Right atrium auricular region (tissue), 2 donors: ENCODE measurements around the gene FKBP7. TPM values are rescaled to one million over a fixed set of nuclear protein-coding genes. Genes with fewer than 3 reads are reported as not detected.

Source experiments
- DNase-seq: peaks from one replicate; pipeline ENCODE4 v3.0.0-alpha.2; 2019; ENCODE audit warnings: low spot score
- H3K27ac ChIP-seq, 2 donors: fragments of 200-600 bp; sonication (generic); 1 replicate in 1 of 2; 2 replicates in 1 of 2; pipeline ENCODE4 v1.5.1; 2016 to 2019
- H3K27me3 ChIP-seq, 2 donors: fragments of 200-600 bp; sonication (generic); one replicate each; pipeline versions ENCODE4 v1.5.1 to v1.6.0; 2017 to 2019
- H3K36me3 ChIP-seq: fragments of 200-600 bp; sonication (generic); one replicate; pipeline ENCODE4 v1.5.1; 2016
- H3K4me1 ChIP-seq, 2 donors: fragments of 200-600 bp; sonication (generic); one replicate each; pipeline versions ENCODE4 v1.5.1 to v1.6.0; 2017 to 2019
- H3K4me3 ChIP-seq, 2 donors: fragments of 200-600 bp; sonication (generic); 1 replicate in 1 of 2; 2 replicates in 1 of 2; pipeline ENCODE4 v1.5.1; 2017 to 2019; ENCODE audit warnings: mild to moderate bottlenecking in 1 of 2, moderate library complexity in 1 of 2
- H3K9me3 ChIP-seq, 2 donors: fragments of 200-600 bp; sonication (generic); one replicate each; pipeline ENCODE4 v1.5.1; 2019
- total RNA-seq, 2 donors: library from RNA; depleted of rRNA; stranded (reverse); fragments of >200 nt; gene quantifications; one replicate each; pipeline ENCODE4 v1.1.0, GENCODE V29; 2016
- TF ChIP-seq, protein P1 (sequence below), 2 donors: fragments of 200-600 bp; sonication (generic); IDR thresholded peaks; one replicate each; pipeline ENCODE4 v1.5.1; 2019; ENCODE audit warnings: antibody characterized with exemption in 2 of 2

Gene FKBP7
- total RNA-seq, 2 donors from 2014 or later = 10.8 to 13.4 TPM

DNA sequence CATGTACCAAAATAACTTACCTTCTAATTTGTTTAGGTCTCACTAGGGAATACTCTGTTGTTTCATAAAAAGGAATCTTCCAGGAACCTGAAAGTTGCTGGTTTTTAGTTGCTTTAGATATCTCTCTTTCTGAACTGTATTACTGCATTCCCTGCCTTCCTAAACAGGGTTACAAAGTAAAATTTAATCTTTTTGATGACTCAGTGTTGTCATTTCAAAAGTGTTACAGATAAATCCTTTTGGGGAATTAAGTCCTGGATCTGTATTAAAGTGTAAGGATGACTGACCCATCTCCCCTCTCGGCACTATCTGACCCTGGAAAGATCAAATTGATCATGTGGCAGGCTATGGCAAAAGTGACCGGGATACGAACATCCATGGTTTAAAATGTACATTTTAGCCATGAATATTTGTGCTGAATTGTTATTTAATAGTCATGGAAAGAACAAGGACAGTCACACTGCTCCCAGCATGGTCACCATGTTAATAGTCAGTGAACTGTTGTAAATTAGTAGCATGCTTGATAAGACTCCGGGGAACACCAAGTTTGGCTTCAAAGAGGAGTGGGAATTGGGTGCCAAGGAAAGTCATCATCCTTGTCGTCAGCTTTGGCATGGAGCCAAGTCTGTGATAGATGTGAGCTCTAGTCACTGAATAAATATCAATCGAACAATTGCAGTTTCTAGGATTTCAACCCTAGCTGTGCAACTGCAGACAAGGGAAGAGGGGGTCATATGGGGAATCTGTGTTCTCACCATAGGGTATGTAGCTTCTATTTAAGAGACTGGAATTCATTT lies 6.0 kb upstream of the FKBP7 start:
- peaks cover 15% of the 10 kb centered on the region for H3K36me3 ChIP-seq
- H3K27ac ChIP-seq = peak overlapping the region; percentile 58 to 75
- peak; percentile 69 for DNase-seq
- no peaks in the 10 kb centered on the region for H3K9me3 ChIP-seq
- no peaks in the 10 kb centered on the region for H3K27me3 ChIP-seq
- TF ChIP-seq, protein P1, sequence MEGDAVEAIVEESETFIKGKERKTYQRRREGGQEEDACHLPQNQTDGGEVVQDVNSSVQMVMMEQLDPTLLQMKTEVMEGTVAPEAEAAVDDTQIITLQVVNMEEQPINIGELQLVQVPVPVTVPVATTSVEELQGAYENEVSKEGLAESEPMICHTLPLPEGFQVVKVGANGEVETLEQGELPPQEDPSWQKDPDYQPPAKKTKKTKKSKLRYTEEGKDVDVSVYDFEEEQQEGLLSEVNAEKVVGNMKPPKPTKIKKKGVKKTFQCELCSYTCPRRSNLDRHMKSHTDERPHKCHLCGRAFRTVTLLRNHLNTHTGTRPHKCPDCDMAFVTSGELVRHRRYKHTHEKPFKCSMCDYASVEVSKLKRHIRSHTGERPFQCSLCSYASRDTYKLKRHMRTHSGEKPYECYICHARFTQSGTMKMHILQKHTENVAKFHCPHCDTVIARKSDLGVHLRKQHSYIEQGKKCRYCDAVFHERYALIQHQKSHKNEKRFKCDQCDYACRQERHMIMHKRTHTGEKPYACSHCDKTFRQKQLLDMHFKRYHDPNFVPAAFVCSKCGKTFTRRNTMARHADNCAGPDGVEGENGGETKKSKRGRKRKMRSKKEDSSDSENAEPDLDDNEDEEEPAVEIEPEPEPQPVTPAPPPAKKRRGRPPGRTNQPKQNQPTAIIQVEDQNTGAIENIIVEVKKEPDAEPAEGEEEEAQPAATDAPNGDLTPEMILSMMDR (IDR thresholded peaks at IDR 0.05) = no peak
- H3K4me1 ChIP-seq = peaks cover 0 to 40% of the 10 kb centered on the region in 2 donors
- H3K4me3 ChIP-seq = no peak overlapping the region

GRCh38 chr2:178482437-178482836 lies 4.0 kb upstream of the FKBP7 start:
- peaks cover 0 to 50% of the 10 kb centered on the region in 2 donors for H3K4me1 ChIP-seq
- TF ChIP-seq, protein P1 (IDR thresholded peaks at IDR 0.05) = no peak
- H3K9me3 ChIP-seq = no peaks in the 10 kb centered on the region
- no peak for DNase-seq
- no peaks in the 10 kb centered on the region for H3K27me3 ChIP-seq
- H3K36me3 ChIP-seq = peaks cover 3% of the 10 kb centered on the region
- H3K4me3 ChIP-seq = no peak overlapping the region
- H3K27ac ChIP-seq = no peak overlapping the region

DNA sequence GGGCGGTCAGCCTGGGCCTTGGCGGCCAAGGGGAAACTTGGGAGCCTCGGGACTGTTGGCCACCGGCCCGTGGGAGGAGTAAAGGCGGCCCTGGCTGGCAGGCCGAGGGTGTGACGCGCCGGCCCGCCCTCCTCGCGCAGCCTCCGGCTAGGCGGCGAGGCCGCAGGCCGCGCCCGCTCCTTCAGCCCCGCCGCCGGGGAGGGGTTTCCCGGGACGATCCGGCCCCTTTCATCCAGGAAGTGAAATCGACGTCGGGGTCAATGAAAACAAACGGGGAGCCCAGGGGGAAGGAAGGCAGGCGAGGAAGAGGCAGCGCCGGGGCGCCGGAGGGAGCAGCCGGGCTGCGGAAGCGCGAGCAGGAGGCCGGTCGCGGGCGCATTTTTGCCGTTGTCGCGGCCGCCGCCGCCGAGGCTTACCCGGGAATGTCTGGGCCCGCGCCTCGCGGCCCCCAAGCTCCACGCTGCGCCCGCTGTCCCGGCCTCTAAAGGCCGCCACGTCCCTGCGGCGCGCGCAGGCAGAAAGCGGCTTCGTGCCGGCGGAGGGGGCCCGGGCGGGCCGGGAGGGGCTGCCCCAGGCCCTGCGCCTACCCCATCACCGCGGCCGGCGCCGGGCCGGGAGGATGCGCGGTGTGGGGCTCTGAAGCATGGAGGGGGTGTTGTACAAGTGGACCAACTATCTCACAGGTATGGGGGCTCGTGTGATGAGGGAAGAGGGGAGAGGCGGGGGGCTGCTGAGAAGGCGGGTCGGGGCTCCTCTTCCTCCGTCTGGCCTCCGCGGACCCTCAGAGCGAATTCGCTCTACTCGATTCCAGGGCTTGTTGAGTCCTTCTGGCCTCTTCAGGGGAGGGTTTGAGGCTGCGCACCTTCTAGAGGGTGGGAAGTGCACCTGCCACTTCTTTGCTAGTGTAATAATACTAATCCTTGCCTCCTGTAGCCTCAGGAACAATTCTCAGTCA lies 2.1 kb upstream of the FKBP7 start, which contains the start of gene PLEKHA3:
Gene PLEKHA3 (plus strand): TSS at position 231 of the 955 bp plus-strand sequence. CDS start 413 bp downstream, at position 644.
- Histone ChIP-seq H3K27me3 (no peaks in the 10 kb centered on the region), H3K36me3 (no peaks in the 10 kb centered on the region), H3K4me3 (peak within 1 kb of the TSS; percentile 64 to 92), H3K9me3 (no peaks in the 10 kb centered on the region), H3K27ac (peak within 1 kb of the TSS; percentile 93 to 95), H3K4me1 (peaks cover 0 to 55% of the 10 kb centered on the region in 2 donors)
- DNase-seq = peak; percentile 96
- TF ChIP-seq, protein P1 (IDR thresholded peaks at IDR 0.05) = no peak

GRCh38 chr2:178479758-178480226 lies 1.4 kb upstream of the FKBP7 start:
- Histone ChIP-seq H3K9me3 (no peaks in the 10 kb centered on the region), H3K27ac (peak overlapping the region; percentile 93 to 95), H3K27me3 (no peaks in the 10 kb centered on the region), H3K4me3 (peak overlapping the region; percentile 64 to 92), H3K36me3 (no peaks in the 10 kb centered on the region), H3K4me1 (peaks cover 0 to 52% of the 10 kb centered on the region in 2 donors)
- TF ChIP-seq, protein P1 (IDR thresholded peaks at IDR 0.05) = no peak
- no peak for DNase-seq

DNA sequence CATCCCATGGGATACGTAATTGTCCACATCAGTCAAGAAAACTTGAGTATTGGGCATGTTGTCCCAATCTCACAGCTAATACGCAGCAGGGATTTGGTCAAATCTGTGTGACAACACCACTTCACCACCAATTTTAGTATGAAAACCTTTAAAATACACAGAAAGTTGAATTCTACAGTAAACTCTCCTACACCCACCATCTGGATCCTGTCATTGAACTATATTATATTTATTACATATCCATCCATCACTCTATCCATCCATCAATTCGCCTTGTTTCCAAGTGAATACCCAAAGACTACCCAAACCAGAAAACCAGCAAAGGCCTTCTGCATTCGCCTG lies 846 bp upstream of the FKBP7 start:
- H3K36me3 ChIP-seq = no peaks in the 10 kb centered on the region
- H3K27ac ChIP-seq = peak overlapping the region; percentile 93 to 95
- H3K4me1 ChIP-seq = peaks cover 0 to 46% of the 10 kb centered on the region in 2 donors
- TF ChIP-seq, protein P1 (IDR thresholded peaks at IDR 0.05) = no peak
- peak overlapping the region; percentile 47 to 62 for H3K4me3 ChIP-seq
- no peaks in the 10 kb centered on the region for H3K27me3 ChIP-seq
- DNase-seq = no peak
- no peaks in the 10 kb centered on the region for H3K9me3 ChIP-seq
